SK-N-SH (cell line): ENCODE measurements around the gene SAPCD2.

ENCODE experiments used
- GABPA ChIP-seq: IDR thresholded peaks from 2 replicates; pipeline ENCODE4 v1.4.0; 2012; ENCODE audit warnings: low read depth, mild to moderate bottlenecking
- NFIC ChIP-seq: IDR thresholded peaks from 2 replicates; pipeline ENCODE4 v1.4.0; 2012; ENCODE audit warnings: borderline replicate concordance
- YY1 ChIP-seq: IDR thresholded peaks from 2 replicates; pipeline ENCODE4 v1.4.0; 2012; ENCODE audit warnings: low read depth, mild to moderate bottlenecking
- TF ChIP-seq, protein P1 (sequence below): fragments of 200-600 bp; sonication (generic); IDR thresholded peaks from 2 replicates; pipeline ENCODE4 v1.6.1; 2017; ENCODE audit warnings: antibody characterized with exemption, mild to moderate bottlenecking, moderate library complexity

DNA sequence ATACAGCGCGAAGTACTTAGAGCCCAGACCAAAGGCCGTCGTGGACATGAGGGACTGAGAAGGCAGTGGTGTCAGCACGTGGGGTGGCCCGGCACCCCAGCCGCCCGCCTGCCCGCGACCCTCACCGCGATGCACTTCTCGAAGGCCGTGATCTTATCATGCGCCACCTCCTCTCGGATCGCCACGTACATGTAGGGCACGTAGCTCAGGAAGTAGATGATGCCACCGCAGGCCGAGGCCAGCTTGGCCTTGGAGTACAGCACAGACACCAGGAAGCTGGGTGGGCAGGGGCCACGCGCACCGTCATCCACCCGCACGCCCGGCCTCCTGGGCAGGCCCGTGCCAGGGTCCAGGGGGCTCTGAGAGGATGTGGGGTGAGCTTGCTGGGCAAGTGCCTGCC, 53.3 kb downstream of the SAPCD2 start:
- TF ChIP-seq, protein P1, sequence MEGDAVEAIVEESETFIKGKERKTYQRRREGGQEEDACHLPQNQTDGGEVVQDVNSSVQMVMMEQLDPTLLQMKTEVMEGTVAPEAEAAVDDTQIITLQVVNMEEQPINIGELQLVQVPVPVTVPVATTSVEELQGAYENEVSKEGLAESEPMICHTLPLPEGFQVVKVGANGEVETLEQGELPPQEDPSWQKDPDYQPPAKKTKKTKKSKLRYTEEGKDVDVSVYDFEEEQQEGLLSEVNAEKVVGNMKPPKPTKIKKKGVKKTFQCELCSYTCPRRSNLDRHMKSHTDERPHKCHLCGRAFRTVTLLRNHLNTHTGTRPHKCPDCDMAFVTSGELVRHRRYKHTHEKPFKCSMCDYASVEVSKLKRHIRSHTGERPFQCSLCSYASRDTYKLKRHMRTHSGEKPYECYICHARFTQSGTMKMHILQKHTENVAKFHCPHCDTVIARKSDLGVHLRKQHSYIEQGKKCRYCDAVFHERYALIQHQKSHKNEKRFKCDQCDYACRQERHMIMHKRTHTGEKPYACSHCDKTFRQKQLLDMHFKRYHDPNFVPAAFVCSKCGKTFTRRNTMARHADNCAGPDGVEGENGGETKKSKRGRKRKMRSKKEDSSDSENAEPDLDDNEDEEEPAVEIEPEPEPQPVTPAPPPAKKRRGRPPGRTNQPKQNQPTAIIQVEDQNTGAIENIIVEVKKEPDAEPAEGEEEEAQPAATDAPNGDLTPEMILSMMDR, result no peak
- TF ChIP-seq GABPA, result no peak
- no peak for TF ChIP-seq YY1
- no peak for TF ChIP-seq NFIC
